Ectodermal cell (in vitro differentiated cells): ENCODE data around the gene ECT2L.

Experiments
- H3K27ac ChIP-seq: 2 replicates; pipeline ENCODE4 v1.7.0; 2013; ENCODE audit warnings: mild to moderate bottlenecking, low read depth, low read length; ENCODE audit not compliant: insufficient read depth, poor library complexity, severe bottlenecking
- H3K27me3 ChIP-seq: 2 replicates; pipeline ENCODE4 v1.7.0; 2013; ENCODE audit warnings: mild to moderate bottlenecking, low read length; ENCODE audit not compliant: insufficient read depth, control insufficient read depth, poor library complexity, severe bottlenecking
- H3K36me3 ChIP-seq: one replicate; pipeline ENCODE4 v1.7.0; 2013; ENCODE audit warnings: low read length; ENCODE audit not compliant: control insufficient read depth, insufficient read depth
- H3K4me1 ChIP-seq: one replicate; pipeline ENCODE4 v1.7.0; 2013; ENCODE audit warnings: low read length; ENCODE audit not compliant: control insufficient read depth, insufficient read depth
- H3K4me3 ChIP-seq: 2 replicates; pipeline ENCODE4 v1.7.0; 2013; ENCODE audit warnings: low read depth, low read length, control low read depth; ENCODE audit not compliant: insufficient read depth
- H3K9me3 ChIP-seq: 2 replicates; pipeline ENCODE4 v1.7.0; 2013; ENCODE audit warnings: mild to moderate bottlenecking, low read length, moderate library complexity; ENCODE audit not compliant: control insufficient read depth
- WGBS, 2 experiments: methylation state at CpG; one replicate each; pipeline ENCODE4 v1.1.7; 2013; ENCODE audit warnings: missing lambda C conversion rate in 2 of 2; 5-methylcytosine and 5-hydroxymethylcytosine counted together

ECT2L gene

DNA sequence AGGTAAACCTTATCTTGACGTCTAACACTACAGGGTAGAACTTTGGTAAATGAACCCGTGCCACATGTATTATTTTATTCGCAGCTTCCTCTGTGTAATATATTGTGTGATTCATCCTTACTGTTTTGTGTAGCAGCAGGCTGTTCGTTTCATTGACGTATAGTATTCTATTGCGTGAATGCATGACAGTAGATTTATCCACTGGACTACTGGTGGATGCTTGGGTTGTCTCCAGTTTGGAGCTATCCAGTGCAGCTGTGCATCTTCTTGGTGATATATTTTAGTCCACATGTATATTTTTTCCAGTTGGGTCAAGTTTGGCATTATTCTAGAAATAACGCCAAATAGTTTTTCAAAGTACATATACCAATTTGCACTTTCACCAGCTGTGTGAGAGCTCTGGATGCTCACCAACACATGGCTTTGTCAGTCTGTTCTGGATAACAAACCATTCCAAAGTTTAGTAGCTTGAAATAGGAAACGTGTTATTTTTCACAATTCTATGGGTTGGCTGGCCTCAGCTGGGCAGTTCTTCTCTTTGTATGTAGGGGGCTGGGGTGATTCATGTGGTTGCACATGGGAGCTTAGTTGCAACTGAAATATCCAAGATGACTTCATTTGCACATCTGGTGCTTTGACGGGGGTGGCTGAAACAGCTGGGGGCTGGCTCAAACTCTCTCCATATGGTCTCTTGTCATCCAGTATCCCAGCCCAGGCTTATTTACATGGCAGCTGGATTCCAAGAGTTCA lies 9.3 kb downstream of the ECT2L start:
- Histone ChIP-seq H3K27ac (no peak overlapping the region), H3K27me3 (no peaks in the 10 kb centered on the region), H3K4me1 (no peaks in the 10 kb centered on the region), H3K36me3 (no peaks in the 10 kb centered on the region), H3K9me3 (no peaks in the 10 kb centered on the region), H3K4me3 (no peak overlapping the region)
- WGBS, 2 experiments, result 93 to 95% methylated on average over 9 of the region's 9 CpGs

DNA sequence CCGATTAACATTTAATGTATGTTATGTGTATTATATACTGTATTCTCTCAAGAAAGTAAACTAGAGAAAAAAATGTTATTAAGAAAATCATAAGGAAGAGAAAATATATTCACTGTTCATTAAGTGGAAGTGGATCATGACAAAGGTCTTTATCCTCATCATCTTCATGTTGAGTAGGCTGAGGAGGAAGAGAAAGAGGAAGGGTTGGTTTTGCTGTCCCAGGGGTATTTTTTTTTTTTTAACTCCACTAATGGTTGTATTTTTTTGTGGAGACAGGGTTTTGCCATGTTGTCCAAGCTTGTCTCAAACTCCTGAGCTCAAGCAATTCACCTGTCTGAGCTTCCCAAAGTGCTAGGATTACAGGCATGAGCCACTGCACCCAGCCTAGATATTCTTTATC lies 11.0 kb downstream of the ECT2L start:
- H3K9me3 ChIP-seq, result no peaks in the 10 kb centered on the region
- H3K4me3 ChIP-seq, result no peak overlapping the region
- H3K27me3 ChIP-seq, result no peaks in the 10 kb centered on the region
- no peak overlapping the region for H3K27ac ChIP-seq
- H3K4me1 ChIP-seq, result no peaks in the 10 kb centered on the region
- no peaks in the 10 kb centered on the region for H3K36me3 ChIP-seq
- WGBS, 2 experiments, result no CpG with 5 or more reads among the region's 1 CpG

DNA sequence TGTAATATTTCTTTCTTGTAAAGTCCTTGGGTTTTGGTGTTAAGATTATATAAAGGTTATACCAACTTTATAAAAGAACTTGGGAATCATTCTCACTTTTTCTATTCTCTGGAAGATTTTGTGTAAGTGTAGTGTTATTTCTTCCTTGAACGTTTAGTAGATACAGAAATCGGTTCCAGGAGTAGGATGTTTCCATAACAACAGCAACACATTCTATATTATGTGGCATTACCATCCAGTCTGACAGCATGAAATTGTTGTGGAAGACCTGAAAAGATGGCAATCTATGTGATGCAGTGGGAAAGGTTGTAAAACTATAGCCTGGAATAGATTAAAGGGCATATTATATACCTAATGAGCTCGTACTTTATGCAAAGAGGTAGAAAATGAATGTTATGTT lies 13.8 kb downstream of the ECT2L start:
- Histone ChIP-seq H3K27me3 (no peaks in the 10 kb centered on the region), H3K36me3 (no peaks in the 10 kb centered on the region), H3K4me3 (no peak overlapping the region), H3K4me1 (no peaks in the 10 kb centered on the region), H3K27ac (no peak overlapping the region), H3K9me3 (no peaks in the 10 kb centered on the region)
- 92 to 100% methylated on average over 1 of the region's 3 CpGs for whole genome bisulfite sequencing, 2 experiments

GRCh38 chr6:138811866-138812265 lies 16.0 kb downstream of the ECT2L start:
- H3K4me1 ChIP-seq, result no peaks in the 10 kb centered on the region
- 86 to 90% methylated on average over 3 of the region's 3 CpGs for WGBS, 2 experiments
- no peaks in the 10 kb centered on the region for H3K9me3 ChIP-seq
- H3K27me3 ChIP-seq, result no peaks in the 10 kb centered on the region
- no peak overlapping the region for H3K4me3 ChIP-seq
- H3K36me3 ChIP-seq, result no peaks in the 10 kb centered on the region
- no peak overlapping the region for H3K27ac ChIP-seq

DNA sequence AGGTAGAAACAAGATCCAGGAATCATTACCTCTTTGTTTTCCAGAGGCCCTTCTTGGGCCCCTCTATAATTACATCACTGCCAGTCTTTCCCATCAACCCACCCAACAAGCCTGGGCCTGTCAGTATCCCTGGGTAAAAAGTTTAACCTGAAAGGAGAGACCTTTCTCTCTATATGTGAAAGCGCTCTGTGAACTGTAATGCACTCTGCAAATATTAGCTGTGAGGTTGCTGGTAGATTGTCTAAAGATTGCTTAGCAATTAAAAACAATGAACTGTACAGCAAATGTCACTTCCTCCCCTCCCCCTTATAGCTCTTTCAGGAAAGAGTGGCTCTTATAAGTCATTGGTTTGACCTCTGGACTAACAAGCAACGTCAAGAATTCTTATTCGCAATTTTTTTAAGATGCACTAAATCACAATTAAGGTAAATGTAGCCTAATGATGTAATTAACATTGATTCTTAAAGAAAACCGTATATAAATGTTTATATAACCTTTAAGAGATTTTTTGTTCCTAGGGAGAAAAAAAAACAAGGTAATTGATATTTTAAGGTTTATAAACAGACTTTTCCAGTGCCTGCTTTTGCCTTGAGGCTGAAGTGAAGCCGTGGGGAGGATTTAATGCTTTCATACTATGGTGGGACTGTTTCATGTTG lies 18.4 kb downstream of the ECT2L start:
- no peaks in the 10 kb centered on the region for H3K27me3 ChIP-seq
- H3K4me1 ChIP-seq, result peaks cover 6% of the 10 kb centered on the region
- H3K4me3 ChIP-seq, result no peak overlapping the region
- no peaks in the 10 kb centered on the region for H3K9me3 ChIP-seq
- H3K27ac ChIP-seq, result no peak overlapping the region
- WGBS, 2 experiments, result 90 to 100% methylated on average over 2 to 3 of the region's 5 CpGs
- H3K36me3 ChIP-seq, result no peaks in the 10 kb centered on the region

- WGBS, 2 experiments, result 88 to 90% methylated on average over 6 of the region's 6 CpGs
- no peak overlapping the region for H3K27ac ChIP-seq
- no peaks in the 10 kb centered on the region for H3K36me3 ChIP-seq
Measured at GRCh38 chr6:138815221-138815620, 19.3 kb downstream of the ECT2L start.

DNA sequence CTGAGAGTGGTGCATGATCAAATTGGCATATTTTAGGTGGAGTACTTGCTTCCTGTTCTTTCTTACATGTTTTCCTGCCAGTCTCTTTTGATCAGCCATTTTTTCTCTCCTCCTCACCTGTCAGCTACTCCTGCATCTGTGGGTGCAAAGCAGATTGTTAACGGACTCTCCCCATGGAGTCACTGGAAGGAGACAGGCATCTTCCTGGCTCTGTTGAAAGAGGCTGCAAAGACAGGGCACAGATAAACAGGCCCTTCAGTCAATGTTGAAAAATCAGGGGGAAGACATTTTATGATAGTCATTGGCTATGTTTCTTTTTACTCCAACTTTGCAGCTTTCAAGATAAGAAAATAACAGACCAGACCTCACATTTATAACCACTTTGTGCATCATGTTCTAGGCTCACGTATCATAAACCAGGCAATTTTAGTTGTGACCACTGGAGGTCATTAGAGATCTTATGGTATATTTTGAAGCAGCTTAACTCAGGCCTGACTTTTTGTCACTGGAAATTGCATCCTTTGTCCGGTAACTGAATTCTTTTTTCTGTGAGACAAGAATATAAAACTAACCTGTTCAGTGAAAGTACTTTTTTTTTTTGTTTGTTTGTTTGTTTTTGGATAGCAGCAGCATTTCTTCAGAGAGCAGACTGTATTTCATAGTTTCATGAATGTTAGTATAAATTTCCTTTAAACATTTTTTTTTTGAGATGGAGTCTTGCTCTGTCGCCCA lies 20.1 kb downstream of the ECT2L start:
- Histone ChIP-seq H3K36me3 (no peaks in the 10 kb centered on the region), H3K9me3 (no peaks in the 10 kb centered on the region), H3K4me3 (no peak overlapping the region), H3K27ac (no peak overlapping the region), H3K4me1 (peaks cover 6% of the 10 kb centered on the region), H3K27me3 (no peaks in the 10 kb centered on the region)
- WGBS, 2 experiments, result 56 to 64% methylated on average over 4 of the region's 4 CpGs

More at GRCh38 chr6:138815221-138815620, 19.3 kb downstream of the ECT2L start:
- H3K4me1 ChIP-seq, result peaks cover 6% of the 10 kb centered on the region
- H3K27me3 ChIP-seq, result no peaks in the 10 kb centered on the region
- no peak overlapping the region for H3K4me3 ChIP-seq
- no peaks in the 10 kb centered on the region for H3K9me3 ChIP-seq

- H3K27ac ChIP-seq, result no peak overlapping the region
- peaks cover 6% of the 10 kb centered on the region for H3K4me1 ChIP-seq
- no peaks in the 10 kb centered on the region for H3K36me3 ChIP-seq
- 65 to 72% methylated on average over 4 of the region's 4 CpGs for WGBS, 2 experiments
- no peak overlapping the region for H3K4me3 ChIP-seq
- H3K27me3 ChIP-seq, result no peaks in the 10 kb centered on the region
- no peaks in the 10 kb centered on the region for H3K9me3 ChIP-seq
Measured at GRCh38 chr6:138817799-138818198, 21.9 kb downstream of the ECT2L start.

DNA sequence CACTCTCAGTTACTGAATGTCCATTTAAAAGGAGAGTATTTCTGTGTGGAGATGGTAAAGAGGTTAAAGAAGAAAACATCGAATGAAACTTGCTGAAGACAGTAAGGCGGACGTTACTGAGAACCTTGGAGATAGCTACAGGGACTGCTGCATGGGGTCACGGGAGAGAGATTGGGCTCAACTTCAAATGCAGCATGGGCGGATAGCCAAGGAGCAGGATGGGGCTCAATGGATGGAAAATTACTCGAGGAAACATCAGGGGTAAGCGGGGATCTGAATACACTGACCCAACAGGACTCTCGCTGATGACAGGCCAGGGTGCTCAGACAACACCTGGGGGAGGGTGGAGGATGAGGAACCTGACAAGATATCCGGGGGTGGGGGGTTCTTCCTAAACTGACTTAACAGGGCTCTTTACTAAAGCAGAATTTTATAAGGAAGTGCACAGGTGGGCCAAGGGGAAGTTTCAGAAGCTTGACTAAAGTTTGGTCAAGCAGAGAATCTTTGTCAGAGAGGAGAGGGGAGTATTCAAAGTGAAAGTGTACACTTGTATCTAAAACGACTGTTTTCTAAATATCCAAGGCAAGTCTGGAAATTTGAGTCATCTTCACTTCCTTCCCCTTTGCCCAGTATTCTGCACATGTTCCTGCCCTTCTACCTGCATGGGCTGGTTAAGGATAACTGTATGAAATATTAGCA lies 22.8 kb downstream of the ECT2L start:
- no peaks in the 10 kb centered on the region for H3K27me3 ChIP-seq
- no peaks in the 10 kb centered on the region for H3K36me3 ChIP-seq
- H3K4me3 ChIP-seq, result no peak overlapping the region
- no peaks in the 10 kb centered on the region for H3K9me3 ChIP-seq
- 92 to 94% methylated on average over 10 of the region's 10 CpGs for WGBS, 2 experiments
- H3K27ac ChIP-seq, result no peak overlapping the region
- H3K4me1 ChIP-seq, result peaks cover 6% of the 10 kb centered on the region

DNA sequence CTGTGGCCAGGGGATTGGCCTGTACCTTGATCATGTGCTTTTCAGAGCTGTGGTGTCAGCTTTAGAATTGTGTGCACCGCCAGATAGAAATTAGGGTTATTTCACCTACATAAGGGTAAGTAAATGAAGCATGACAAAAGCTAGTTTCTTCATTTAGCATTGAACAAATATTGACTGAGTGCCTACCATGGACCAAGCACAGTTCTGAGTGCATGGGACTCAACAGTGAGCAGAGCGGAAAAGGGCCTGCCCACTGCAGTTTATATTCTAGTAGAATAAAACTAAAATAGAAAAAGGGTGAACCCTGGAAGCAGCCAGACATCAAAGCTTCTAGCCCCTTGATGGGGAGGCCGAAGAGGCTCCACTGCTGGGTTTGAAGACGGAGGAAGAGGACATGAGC lies 25.6 kb downstream of the ECT2L start:
- H3K9me3 ChIP-seq, result no peaks in the 10 kb centered on the region
- H3K4me1 ChIP-seq, result peaks cover 6% of the 10 kb centered on the region
- H3K36me3 ChIP-seq, result no peaks in the 10 kb centered on the region
- H3K27me3 ChIP-seq, result no peaks in the 10 kb centered on the region
- H3K27ac ChIP-seq, result no peak overlapping the region
- no peak overlapping the region for H3K4me3 ChIP-seq
- 90 to 94% methylated on average over 4 of the region's 4 CpGs for WGBS, 2 experiments
